HG02571 (cell line): ENCODE results near the gene CD244.

Source experiments
- ATAC-seq: cut with Tn5 transposase; IDR thresholded peaks from one replicate; pipeline ENCODE4 v1.9.1; 2021; ENCODE audit warnings: mild to moderate bottlenecking, moderate library complexity; ENCODE audit not compliant: unreplicated experiment

CD244 gene

DNA sequence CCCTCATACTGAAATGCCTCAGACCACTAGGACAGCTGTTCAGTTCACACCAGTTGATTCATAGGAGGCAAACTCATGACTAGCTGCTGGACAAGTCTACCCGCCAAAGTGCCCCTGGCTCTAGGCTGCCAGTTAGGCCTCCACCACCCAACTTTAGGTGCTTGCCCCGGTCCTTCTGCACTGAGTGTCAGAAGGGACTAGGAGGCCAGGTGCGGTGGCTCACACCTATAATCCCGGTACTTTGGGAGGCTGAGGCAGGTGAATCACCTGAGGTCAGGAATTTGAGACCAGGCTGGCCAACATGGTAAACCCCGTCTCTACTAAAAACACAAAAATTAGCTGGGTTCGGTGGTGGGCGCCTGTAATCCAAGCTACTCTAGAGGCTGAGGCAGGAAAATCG is 47.8 kb downstream of the CD244 start:
- no peak for ATAC-seq

DNA sequence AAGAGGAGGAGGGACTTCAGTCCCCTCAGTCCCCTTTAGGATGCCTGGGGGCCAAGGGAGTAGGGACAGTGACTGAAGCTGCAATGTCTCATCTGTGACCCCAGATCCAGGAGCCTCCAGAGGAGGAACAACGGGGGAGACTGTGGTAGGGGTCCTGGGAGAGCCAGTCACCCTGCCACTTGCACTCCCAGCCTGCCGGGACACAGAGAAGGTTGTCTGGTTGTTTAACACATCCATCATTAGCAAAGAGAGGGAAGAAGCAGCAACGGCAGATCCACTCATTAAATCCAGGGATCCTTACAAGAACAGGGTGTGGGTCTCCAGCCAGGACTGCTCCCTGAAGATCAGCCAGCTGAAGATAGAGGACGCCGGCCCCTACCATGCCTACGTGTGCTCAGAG is 48.4 kb downstream of the CD244 start:
- no peak for ATAC-seq

DNA sequence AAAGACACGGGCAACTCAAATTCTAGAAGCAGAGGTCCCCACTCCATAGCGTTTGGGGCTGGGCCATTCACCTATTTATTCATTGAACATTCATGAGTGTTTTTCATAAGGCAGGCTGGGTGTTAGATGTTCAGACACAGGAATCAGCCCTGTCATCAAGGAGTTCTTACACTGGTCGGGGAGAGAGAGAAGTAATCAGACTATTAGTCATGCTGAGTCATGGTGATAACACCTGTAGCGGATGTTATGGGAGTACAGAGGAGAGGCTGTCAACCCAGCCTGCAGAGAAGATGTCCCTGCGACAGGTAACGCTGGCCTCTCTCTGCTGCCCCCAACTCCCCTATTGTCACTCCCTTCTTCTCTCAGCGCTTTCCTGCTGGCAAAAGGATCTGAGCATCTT is 49.5 kb downstream of the CD244 start:
- ATAC-seq = no peak

DNA sequence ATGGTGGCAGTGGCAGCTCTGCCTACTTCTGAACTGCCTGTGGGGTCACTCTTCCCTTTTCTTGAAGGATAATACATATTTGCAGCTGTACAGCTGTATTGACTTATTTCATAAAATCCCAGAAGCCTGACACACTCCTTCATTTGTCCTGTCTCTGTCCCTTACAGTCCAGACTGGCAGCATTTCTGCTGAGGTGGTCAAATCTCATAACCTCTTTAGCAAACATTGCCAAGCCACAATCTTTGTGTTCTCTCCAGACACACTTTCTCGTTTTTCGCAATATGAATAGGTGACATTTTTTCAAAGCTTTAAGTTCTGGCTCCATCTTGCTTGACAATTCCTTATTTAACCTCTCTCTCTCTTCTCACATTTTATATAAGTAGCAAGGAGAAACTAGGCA is 51.5 kb downstream of the CD244 start:
- ATAC-seq = no peak

DNA sequence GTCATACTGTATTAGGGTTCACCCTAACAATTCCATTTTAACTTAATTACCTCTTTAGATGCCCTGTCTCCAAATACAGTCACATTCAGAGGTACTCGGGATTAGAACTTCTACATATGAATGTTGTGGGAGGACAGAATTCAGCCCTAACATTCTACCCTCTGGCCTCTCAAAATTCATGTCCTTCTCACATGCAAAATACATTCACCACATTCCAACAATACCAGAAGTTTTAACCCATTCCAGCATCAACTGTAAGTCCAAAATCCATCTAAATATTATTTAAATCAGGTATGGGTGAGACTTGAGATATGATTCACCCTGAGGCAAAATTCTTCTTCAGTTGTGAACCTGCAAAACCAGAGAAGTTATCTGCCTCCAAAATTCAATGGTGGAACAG is 52.2 kb downstream of the CD244 start:
- no peak for ATAC-seq

DNA sequence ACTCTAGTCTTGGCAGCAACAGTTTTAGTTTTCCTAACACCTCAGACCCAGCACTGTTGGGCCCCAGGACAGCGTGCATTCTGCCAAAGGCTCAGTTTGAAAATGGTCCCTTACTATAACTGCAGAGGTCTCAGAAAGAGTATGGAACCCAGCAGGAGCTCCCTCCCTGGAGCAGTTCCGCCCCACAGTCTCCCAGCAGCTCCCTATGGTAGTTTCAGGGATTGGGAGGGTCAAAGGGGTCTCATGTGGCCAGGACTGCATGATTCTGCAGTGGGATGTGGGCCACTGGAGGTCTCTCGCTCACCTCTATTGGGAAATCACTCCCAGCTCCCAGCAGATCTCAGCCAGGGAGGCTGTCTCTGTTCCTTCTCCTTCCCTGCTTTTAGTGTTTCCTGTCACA is 54.4 kb downstream of the CD244 start:
- ATAC-seq = no peak

- no peak for ATAC-seq
Measured at GRCh38 chr1:160807738-160808137, 54.9 kb downstream of the CD244 start.

DNA sequence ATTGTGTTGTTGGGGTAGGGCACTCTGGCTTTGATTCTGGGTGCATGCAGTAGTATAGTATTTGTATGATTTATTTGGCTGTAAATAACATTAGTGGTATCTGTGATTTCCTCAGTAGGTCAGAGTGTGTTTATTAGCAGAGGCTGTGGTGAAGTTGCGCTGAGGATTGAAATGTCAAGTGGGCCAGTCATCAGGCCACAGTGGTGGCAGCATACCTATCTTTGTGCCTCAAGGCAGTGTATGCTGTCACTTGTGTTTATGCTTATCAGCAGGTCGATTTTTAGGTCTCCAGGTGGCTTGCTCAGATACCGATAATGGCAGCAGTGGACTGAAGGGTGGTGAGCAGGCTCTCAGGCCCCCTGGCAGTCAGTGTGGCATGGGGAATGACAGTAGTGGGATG is 55.4 kb downstream of the CD244 start:
- no peak for ATAC-seq

- no peak for ATAC-seq
Measured at GRCh38 chr1:160806784-160807183, 55.9 kb downstream of the CD244 start.

GRCh38 chr1:160806109-160806665 is 56.5 kb downstream of the CD244 start:
- no peak for ATAC-seq

DNA sequence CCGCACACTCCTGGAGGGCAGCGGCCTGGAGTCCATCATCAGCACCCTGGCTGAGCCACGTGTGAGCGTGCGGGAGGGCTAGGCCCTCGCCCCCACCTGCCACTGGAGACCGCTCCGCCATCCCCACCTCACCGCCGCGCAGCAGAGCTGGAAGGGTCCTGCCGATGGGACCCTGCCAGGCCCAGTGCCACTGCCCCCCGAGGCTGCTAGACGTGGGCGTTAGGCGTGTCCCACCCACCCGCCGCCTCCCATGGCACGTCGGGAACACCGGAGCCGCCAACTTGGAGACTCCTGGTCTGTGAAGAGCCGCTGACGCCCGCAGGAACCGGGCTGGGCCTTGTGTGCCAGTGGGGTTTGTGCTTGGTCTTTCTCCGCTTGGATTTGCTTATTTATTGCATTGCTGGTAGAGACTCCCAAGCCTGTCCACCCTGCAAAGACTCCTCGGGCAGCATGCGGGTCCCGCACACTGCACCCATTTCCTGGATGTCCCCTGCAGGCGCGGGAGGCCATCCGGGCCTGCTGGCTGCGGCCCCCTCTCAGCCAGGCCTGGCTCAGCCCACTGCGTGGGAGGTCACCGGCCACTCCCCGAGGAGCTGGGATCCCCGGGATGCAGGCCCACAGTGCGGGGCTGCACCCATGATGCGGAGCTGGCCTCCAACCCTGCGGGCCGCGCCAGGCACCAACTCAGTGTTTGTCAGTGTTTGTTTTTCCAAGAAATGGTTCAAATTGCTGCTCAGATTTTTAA is 60.7 kb downstream of the CD244 start:
- no peak for ATAC-seq

DNA sequence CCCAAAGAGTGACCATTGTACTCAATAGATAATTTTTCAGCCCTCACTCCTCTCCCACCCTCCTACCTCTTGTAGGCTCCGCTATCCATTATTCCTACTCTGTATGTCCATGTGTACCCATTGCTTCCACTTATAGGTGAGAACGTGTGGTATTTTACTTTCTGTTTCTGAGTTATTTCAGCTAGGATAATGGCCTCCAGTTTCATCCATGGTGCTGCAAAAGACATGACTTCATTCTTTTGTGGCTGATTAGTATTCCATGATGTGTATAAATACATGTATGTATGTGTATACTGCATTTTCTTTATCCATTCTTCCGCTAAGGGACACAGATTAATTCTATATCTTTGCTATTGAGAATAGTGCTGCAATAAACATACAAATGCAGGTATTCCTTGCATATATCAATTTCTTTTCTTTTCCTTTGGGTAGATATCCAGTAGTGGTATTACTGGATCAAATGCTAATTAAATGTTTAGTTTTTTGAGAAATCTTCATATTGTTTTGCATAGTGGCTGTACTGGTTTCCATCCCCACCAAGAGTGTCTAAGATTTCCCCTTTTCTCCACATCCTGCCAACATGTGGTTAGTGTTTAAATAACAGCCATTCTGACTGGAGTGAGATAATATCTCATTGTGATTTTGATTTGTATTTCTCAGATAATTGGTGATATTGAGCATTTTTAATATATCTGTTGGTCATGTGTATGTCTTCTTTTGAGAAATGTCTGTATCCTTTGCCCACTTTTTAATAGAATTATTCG is 61.9 kb downstream of the CD244 start:
- no peak for ATAC-seq

DNA sequence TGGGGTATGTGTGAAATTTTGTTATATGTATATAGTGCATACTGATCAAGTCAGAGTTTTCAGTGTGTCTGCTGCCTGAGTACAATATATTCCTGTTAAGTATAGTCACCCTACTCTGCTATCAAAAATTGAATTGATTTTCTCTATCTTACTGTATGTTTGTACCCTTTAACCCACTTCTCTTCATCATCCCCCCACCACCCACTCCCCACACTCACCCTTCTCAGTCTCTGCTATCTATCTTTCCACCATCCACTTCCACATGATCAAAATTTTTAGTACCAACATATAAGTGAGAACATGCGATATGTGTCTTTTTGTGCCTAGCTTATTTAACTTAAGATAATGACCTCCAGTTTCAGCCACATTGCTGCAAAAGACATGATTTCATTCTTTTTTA is 62.5 kb downstream of the CD244 start:
- no peak for ATAC-seq

DNA sequence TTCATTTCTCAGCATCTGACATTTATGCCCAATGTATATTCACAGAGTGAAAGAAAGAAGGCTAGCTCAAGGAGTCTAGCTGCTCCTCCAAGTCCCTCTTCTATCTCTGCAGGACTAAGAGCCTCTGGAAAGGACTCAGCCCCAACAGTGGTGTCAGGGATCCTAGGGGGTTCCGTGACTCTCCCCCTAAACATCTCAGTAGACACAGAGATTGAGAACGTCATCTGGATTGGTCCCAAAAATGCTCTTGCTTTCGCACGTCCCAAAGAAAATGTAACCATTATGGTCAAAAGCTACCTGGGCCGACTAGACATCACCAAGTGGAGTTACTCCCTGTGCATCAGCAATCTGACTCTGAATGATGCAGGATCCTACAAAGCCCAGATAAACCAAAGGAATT is 63.0 kb downstream of the CD244 start:
- ATAC-seq = no peak

DNA sequence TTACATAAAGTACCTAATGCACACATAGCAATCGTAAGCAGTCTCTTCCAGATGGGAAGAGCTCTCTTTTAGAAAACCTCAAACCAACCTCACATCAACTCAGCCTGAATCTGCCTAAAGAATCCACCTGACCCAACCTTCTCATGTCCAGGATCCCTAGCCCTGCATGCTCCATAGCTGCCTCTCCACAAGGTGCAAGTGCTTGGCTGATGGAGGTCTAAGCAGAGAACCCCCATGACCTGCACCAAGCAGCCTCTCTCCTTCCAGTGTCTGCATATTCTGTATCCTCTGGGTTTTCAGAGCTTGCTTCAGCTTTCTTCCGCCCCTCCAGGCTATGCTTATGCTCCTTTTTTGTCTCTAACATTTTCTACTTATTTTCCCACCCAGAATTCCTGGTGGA is 64.2 kb downstream of the CD244 start:
- ATAC-seq = no peak

- no peak for ATAC-seq
Measured at GRCh38 chr1:160797861-160798273, 64.8 kb downstream of the CD244 start.

DNA sequence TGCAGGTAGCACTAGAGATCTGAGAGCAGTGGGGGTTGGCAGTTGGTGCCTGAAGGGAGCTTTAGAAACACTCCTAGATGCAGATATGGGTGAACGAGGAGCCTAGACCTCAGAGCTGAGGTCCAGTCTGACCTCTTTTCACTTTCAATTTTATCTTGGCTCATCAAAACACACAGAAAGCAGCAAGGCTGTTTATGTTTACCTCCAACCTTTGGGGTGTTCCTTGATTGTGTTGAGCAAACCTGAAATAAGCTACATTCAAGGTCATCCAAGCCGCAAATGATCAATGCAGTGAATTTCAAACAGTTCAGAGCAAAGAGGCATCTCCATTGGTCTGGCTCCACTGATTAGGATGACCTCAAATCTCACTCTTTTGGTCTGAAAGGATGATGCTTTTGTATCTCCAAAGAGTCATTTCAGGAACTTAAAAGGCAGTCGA is 65.4 kb downstream of the CD244 start:
- no peak for ATAC-seq

- peak; percentile 71 for ATAC-seq
Measured at GRCh38 chr1:160795951-160796383, 66.7 kb downstream of the CD244 start, which contains the start of gene LY9. Gene LY9, plus strand, starts transcription at chr1:160796174. Its CDS starts 14 bp downstream, at chr1:160796188.

GRCh38 chr1:160794376-160794775 is 68.3 kb downstream of the CD244 start:
- ATAC-seq = no peak

GRCh38 chr1:160789702-160790611 is 72.7 kb downstream of the CD244 start:
- ATAC-seq = peak; percentile 82
